Glomerular endothelial cell (primary cell): ENCODE results near the gene CCDC68. TPM values are rescaled to one million over a fixed set of nuclear protein-coding genes. Genes with fewer than 3 reads are reported as not detected.

Experiments
- DNase-seq: peaks from one replicate; pipeline ENCODE4 v3.0.0-alpha.2; 2011; ENCODE audit warnings: low read depth, low spot score; ENCODE audit errors: extremely low read depth
- total RNA-seq: library from RNA; depleted of rRNA; stranded (reverse); fragments of >200 nt; gene quantifications from 2 replicates; pipeline ENCODE4 v1.2.3, GENCODE V29; 2015

Gene CCDC68
- total RNA-seq, 1 donor from 2014 or later, result 3.2 TPM

- no peak for DNase-seq
Measured at GRCh38 chr18:54961868-54962267, 2.6 kb upstream of the CCDC68 start.

DNA sequence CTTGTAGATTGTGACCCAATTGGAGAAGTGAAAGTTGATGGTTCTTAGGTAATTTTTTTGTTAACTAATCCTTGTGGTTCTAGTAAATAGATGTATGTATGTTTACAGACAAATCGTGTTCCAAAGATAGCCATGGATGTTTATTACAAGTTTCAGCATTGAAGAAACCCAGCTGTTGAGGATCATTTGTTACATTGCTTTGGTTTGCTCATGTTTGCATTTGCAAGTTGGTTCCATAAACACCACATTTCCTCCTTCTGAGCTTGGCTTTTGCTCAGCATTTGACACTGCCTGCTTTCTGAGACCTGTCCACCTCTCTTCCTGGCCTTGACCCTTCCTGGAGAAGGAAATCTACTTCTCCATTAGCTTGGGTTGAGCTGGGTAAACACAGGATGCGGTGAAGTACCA is 1.8 kb upstream of the CCDC68 start:
- no peak for DNase-seq

DNA sequence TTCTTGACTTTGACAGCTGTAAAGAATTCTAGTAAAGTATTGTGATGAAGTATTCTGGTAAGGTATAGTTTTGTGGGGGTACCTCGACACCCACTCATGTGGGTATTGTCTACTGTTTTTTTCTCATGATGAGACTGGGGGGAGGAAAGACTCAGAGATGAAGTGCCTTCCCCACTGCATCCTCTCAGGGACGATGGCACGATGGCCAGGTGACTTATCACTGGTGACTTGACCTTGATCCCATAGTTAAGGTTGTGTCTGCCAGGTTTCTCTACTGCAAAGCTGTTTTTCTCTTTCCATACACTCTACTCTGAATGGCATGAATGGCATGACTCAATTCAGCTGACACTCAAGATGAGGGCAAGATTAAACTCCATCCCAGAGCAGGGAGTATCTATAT is 936 bp upstream of the CCDC68 start:
- no peak for DNase-seq

DNA sequence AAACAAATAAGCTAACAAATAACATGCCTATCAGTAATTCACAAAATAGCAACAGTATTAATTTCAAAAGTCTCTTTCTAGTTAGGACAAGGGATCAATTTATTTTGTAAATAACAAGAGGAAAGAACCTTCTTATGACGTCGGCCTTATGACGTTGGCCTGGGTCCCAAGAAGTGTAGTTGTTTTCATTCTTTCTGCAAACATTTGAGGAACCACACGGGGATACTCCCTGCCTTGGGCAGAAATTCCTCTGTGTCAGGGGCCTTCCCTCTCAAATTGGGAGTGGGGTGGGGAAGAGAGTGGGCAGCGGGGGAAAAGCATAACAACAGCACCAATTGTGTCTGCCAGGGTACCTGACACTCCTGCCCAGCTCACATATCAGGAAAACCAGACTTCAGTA is 1.3 kb downstream of the CCDC68 start:
- DNase-seq, result no peak

GRCh38 chr18:54957296-54957832 is 1.9 kb downstream of the CCDC68 start:
- DNase-seq, result no peak

DNA sequence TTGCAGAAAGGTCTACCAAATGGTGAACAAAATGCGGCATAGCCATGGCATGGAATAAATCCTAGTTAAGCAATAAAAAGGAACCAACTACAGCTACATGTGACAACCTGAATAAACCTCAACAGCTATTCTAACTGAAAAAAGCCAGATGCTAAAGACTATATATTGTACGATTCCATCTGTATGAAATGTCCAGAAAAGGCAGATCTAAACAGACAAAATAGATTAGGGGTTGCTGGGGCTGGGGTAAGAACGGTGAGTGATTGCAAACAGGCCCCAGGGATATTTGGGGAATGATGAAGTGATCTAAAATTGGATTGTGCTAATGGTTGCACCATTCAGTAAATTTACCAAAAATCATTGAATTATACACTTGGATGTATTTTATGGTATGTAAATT is 2.8 kb downstream of the CCDC68 start:
- DNase-seq, result no peak

DNA sequence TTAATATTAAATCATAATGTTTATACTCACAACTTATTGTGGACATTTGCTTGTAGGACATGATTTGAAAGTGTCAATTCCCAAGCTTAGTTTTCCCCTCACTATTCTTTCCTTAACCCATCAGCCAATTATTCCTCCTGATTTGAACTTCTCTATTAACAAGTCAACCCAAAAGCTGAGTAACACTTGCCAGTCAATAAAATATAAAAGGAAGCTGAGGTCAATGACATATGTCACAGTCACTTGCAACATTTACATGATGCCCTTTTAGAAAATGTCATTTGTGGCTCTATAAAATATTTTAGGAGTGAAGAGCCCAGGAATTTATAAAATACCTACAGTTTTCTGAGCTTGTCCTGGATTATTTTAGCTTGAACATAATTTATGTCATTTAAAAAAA is 7.2 kb downstream of the CCDC68 start:
- DNase-seq, result no peak

DNA sequence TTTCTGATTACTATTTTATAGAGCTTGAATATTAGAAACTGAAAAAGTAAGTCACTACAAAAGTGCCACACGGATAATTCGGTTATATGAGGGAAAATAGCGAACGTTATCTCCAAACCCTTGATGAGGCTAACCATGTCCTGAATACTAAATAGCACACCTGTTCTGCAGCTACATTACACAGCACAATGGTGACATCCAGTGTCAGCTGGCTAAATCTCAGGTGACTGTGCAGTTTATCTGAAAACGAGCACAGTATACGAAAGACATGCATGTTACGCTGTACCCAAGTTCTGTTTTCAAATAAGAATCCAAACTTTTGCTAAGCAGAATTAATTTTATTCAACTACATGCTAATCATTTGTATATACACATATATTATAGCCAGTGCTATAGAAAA is 9.0 kb downstream of the CCDC68 start:
- DNase-seq, result no peak

DNA sequence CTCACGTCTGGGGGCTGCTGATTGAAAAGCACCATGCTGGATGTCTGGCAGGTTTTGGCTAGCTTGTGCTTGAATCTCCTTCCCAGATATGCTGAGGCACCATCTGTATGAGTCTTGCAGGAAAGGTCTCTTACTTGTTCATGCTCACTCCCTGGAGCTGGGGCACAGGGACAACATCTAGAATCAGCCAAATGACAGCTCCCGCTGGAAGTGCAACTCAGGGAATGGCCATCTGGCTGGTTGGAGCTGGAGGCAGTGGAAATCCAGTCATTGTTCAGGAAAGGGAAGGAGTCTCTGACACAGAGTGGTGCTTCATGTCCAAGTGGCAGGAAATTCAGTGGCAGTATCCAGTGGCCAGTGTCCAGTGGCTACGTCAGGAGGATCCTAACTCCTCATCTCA is 9.7 kb downstream of the CCDC68 start:
- DNase-seq, result no peak

DNA sequence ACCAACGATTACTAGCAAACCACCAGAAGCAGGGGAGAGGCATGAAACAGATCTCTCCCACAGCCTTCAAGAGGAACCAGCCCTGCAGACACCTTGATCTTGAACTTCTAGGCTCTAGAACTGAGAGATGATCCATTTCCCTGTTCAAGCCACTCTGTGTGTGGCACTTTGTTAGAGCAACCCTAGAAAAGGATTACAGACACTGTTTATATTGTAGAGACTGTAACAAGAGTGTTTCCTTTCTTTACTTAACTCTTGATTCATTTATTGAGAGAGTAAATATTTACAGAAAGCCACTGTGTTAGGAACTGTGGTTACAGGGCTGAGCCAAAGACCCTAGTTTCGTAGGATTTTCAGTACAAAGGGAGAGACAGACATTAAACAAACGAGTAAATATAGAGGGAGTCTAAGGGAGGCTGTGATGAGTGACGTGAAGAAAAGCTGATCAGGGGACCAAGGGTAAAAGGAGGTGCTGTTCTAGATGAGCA is 10.9 kb downstream of the CCDC68 start:
- DNase-seq, result no peak

- DNase-seq, result no peak
Measured at GRCh38 chr18:54947091-54947490, 12.2 kb downstream of the CCDC68 start.

GRCh38 chr18:54946149-54946581 is 13.1 kb downstream of the CCDC68 start:
- DNase-seq, result peak; percentile 23

DNA sequence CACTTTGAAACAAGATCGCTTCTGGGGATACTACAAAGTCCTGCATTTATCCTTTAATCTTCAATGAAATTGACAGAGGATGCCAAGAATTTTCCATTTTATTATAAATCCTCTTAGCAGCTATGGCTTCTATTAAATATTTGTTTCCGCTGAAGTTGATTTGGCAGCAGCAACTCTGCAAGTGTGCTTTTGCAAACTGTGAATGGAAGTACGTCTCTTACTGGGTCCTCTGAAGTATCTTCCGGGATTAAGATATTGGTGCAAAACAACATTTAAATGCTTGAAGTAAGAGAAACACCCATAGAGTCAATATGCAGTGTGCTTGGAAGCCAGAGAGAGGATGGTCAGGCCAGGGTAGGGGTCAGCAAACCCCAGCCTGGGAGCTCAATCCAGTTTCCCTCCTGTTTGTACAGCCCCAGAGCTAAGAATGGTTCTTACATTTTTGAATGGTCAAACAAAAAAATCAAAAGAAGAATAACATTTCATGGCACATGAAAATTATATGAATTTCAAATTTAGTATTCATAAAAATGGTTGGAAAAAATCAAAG is 13.6 kb downstream of the CCDC68 start:
- no peak for DNase-seq

DNA sequence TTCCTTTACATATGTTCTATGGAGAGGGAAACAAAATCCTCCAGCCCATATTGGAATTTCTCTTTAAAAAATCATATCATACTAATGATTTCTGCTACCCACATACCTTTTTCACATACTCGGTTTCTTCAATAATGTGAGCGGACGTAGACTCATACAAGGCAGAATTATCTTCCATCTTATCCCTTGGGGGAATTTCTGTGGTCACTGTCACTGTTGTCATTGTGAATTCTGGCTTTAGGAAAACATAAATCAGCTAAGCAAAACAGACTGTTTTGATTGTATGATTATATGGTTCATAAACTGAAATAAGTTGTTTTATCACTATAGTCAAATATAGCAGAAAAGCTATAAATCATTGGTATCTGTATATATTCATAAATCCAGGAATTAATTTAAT is 16.7 kb downstream of the CCDC68 start:
- DNase-seq, result no peak

GRCh38 chr18:54942144-54942543 is 17.1 kb downstream of the CCDC68 start:
- DNase-seq, result no peak

DNA sequence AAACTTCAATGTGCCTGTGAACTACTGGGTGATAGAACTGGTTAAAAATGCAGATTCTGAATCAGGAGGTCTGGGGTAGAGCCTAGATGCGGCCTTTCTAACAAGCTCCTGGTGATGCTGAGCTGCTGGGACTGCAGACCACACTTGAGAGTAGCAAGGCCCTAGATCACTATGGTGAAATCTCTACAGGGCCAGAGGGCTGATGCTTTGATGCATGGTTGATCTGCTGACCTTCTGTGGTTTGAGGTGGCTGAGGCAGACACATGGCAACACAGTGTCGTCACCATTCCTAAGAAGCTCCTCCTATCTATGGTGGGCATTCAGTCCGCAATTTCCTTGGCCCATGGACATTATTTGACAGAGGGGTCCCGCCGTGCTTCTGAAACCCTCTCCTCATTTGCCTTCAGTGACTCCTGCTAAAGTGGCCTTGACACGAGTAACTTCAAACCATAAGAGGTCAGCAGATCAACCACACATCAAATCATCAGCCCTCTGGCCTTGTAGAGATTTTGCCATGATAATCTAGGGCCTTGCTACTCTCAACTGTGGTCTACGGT is 19.8 kb downstream of the CCDC68 start:
- DNase-seq, result no peak

DNA sequence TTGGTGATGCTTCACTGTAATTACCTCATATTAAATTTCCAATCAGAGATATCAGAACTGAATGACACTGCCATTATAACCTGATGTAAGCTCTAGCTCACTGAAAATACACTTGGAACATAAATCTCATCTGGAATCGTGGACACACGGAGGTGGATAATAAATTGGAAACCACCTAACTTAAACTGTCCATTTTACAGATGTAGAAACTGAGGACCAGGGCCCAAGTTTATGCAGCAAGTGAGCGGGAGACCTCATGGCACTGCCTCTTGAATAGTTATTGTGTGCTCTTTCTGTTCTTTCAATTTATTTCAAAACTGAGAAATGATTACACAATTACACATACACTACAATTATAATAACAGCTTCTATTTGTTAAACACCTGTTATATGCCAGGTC is 20.8 kb downstream of the CCDC68 start:
- no peak for DNase-seq

GRCh38 chr18:54932472-54932871 is 26.8 kb downstream of the CCDC68 start:
- no peak for DNase-seq

DNA sequence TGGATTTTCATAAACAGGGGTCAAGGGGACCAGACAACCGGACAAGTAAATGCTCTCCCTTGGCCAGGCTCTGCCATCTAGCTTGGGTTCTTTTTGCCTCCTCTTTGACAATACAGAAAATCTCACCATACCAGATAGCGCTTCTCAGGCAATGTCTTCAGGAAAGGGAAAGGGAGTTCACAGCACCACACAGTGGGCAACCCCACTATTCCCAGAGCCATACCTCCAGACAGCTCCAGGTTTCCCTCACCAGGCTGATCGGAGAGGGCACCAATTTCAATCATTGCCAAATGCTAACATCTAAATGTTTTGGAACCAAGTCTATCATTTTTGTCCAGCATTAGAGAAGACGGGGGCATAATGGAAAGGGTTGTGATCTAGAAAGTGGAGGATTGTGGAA is 28.1 kb downstream of the CCDC68 start:
- no peak for DNase-seq

DNA sequence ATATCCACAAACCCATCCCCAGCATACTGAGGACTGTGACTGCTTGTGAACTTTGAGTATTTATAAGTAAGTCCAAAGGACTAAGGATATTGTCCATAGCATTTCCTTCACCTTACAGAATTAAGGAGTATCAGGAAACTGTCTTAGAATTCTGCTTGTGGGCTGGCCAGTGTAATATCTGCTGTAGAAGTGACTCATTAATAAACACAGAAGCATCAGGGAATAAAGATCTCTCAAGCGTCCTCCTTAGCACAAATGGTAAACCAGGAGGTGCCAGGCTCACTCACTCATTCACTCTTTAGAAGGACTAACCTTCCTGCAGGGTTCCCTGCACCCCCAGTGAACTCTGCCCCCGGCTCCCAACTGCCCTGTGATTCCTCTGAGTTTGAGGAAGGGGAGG is 31.0 kb downstream of the CCDC68 start:
- DNase-seq, result no peak

DNA sequence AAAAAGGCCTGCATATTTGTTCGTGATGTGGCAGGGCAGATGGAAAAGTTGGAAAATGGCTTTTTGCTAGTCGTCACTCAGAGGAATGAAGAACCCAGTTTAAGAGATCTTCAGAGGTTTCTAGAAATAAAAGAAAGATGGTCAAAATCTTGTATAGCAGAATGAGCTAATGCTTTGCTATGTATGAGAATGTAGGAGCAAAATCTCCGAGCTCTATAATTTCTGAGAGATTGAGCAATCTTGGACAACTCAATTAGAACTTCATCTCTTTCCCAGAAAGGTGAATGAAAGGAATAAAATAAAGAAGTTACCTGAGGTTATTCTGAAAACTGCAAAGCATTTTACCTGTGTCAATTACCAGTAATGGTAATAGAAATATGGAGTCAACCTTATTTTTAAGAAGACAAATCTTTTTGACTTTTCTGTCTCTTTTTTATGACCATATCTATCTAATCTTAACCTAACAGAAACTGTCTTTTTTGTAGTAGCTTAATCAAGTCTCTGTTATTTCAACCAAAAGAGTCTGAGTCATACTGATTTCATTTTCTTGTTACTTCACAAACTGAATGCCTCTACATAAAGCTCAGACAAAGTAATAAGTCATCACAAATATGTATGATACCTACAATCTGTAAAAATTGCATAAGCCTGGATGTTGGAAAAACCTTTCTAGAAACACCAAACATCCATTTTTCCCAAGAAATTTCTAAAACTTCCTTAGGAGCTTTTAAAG is 32.5 kb downstream of the CCDC68 start:
- no peak for DNase-seq

DNA sequence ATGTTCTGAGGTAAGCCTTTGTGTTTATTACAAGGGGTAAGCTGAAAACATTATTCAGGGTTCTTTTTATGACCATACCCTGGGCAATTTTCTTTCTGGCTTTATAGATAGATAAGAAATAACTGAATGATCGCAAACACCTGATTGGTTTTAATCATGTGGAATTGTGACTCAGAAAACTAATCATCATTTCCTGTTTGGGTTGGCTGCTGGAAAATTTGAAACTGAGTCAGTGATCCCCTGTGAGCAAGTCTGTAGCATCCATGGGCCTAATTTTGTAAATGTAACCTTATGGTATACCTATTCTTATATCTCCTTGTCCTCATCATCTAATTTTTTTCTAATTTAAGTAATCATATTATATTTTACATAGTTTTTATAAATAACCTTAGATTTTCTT is 34.3 kb downstream of the CCDC68 start:
- DNase-seq, result no peak
